HL-60 (cell line): ENCODE results near the gene JARID2.

Source experiments
- CTCF ChIP-seq: IDR thresholded peaks from one replicate; pipeline ENCODE4 v1.5.1; 2011; ENCODE audit warnings: low read length, control low read depth, inconsistent platforms; ENCODE audit not compliant: insufficient read depth
- GABPA ChIP-seq: IDR thresholded peaks from 2 replicates; pipeline ENCODE4 v1.6.1; 2012; ENCODE audit warnings: low read depth
- POLR2AphosphoS5 ChIP-seq: IDR thresholded peaks from 2 replicates; pipeline ENCODE4 v1.6.1; 2012; ENCODE audit warnings: low read depth
- REST ChIP-seq: IDR thresholded peaks from 2 replicates; pipeline ENCODE4 v1.6.1; 2012; ENCODE audit warnings: low read depth; ENCODE audit not compliant: insufficient replicate concordance
- SPI1 ChIP-seq: IDR thresholded peaks from 2 replicates; pipeline ENCODE4 v1.6.1; 2012; ENCODE audit warnings: low read depth, mild to moderate bottlenecking, borderline replicate concordance

GRCh38 chr6:15248451-15249370, 2.8 kb downstream of the JARID2 start:
- TF ChIP-seq CTCF (no peak), REST (no peak), POLR2AphosphoS5 (peak; percentile 37; the same call in 1 of the 2 replicates), SPI1 (no peak), GABPA (no peak)
